Osteocyte (in vitro differentiated cells): ENCODE results near the gene GOLGA2. TPM values are rescaled to one million over a fixed set of nuclear protein-coding genes. Genes with fewer than 3 reads are reported as not detected.

ENCODE experiments used
- DNase-seq: peaks from one replicate; pipeline ENCODE4 v3.0.0; 2021; ENCODE audit warnings: mixed read lengths; ENCODE audit not compliant: unreplicated experiment; ENCODE audit errors: extremely low spot score
- H3K27ac Mint-ChIP-seq: one replicate; pipeline ENCODE4 v1.8.0; 2021; ENCODE audit warnings: mild to moderate bottlenecking, mixed read lengths; ENCODE audit not compliant: unreplicated experiment
- H3K27me3 Mint-ChIP-seq: one replicate; pipeline ENCODE4 v1.8.0; 2021; ENCODE audit warnings: mixed read lengths; ENCODE audit not compliant: unreplicated experiment
- H3K36me3 Mint-ChIP-seq: one replicate; pipeline ENCODE4 v1.8.0; 2021; ENCODE audit warnings: mixed read lengths; ENCODE audit not compliant: unreplicated experiment
- H3K4me1 Mint-ChIP-seq: one replicate; pipeline ENCODE4 v1.8.0; 2021; ENCODE audit warnings: mixed read lengths; ENCODE audit not compliant: unreplicated experiment
- H3K4me3 Mint-ChIP-seq: one replicate; pipeline ENCODE4 v1.8.0; 2021; ENCODE audit warnings: mild to moderate bottlenecking, moderate library complexity, mixed read lengths; ENCODE audit not compliant: unreplicated experiment
- H3K9me3 Mint-ChIP-seq: one replicate; pipeline ENCODE4 v1.8.0; 2021; ENCODE audit warnings: mixed read lengths; ENCODE audit not compliant: unreplicated experiment
- CTCF ChIP-seq: fragments of 200-600 bp; sonication (generic); IDR thresholded peaks from 2 replicates; pipeline ENCODE4 v1.5.0; 2021; ENCODE audit warnings: antibody characterized with exemption, mild to moderate bottlenecking, moderate library complexity
- total RNA-seq: library from RNA; stranded (reverse); gene quantifications from 2 replicates; pipeline ENCODE4 v1.2.1, GENCODE V29; 2021

The GOLGA2 gene
- total RNA-seq, 1 donor from 2014 or later: 184 TPM

GRCh38 chr9:128262687-128263086 lies 13.1 kb downstream of the GOLGA2 start:
- Mint-ChIP-seq H3K9me3 (no peaks in the 10 kb centered on the region), H3K27me3 (no peaks in the 10 kb centered on the region), H3K36me3 (peaks cover 61% of the 10 kb centered on the region), H3K4me3 (no peak overlapping the region), H3K27ac (no peak overlapping the region), H3K4me1 (no peaks in the 10 kb centered on the region)
- TF ChIP-seq CTCF: no peak
- no peak for DNase-seq

GRCh38 chr9:128260340-128260739 lies 15.5 kb downstream of the GOLGA2 start:
- Mint-ChIP-seq H3K4me1 (no peaks in the 10 kb centered on the region), H3K27me3 (no peaks in the 10 kb centered on the region), H3K36me3 (peaks cover 51% of the 10 kb centered on the region), H3K27ac (no peak overlapping the region), H3K4me3 (no peak overlapping the region), H3K9me3 (no peaks in the 10 kb centered on the region)
- DNase-seq: no peak
- no peak for TF ChIP-seq CTCF

- no peak overlapping the region for H3K4me3 Mint-ChIP-seq
- no peaks in the 10 kb centered on the region for H3K9me3 Mint-ChIP-seq
- H3K36me3 Mint-ChIP-seq: peaks cover 42% of the 10 kb centered on the region
- no peak for TF ChIP-seq CTCF
- DNase-seq: no peak
- H3K27ac Mint-ChIP-seq: no peak overlapping the region
- H3K27me3 Mint-ChIP-seq: no peaks in the 10 kb centered on the region
- no peaks in the 10 kb centered on the region for H3K4me1 Mint-ChIP-seq
These were observed 16.7 kb downstream of the GOLGA2 start for GRCh38 chr9:128259156-128259555.

DNA sequence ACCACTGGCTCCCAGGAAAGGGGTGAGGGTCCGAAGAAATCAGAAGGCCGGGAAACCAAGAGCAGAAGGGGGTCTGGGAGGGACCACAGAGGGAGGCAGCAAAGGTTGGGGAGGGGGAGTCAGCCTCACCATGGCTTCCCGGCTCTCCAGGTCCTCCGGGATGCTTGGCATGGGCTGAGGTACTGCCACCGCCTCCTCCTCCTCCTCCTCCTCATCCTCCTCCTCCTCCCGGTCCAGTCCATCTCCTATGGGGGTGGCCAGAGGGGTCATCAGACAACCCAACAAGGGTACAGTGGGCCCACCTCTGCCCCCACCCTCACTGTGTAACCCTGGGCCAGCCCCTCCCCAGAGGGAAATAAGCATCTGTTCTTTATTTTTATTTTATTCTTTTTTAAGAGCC lies 17.5 kb downstream of the GOLGA2 start:
- peaks cover 42% of the 10 kb centered on the region for H3K36me3 Mint-ChIP-seq
- H3K4me1 Mint-ChIP-seq: no peaks in the 10 kb centered on the region
- no peak overlapping the region for H3K27ac Mint-ChIP-seq
- H3K27me3 Mint-ChIP-seq: no peaks in the 10 kb centered on the region
- H3K4me3 Mint-ChIP-seq: no peak overlapping the region
- no peak for TF ChIP-seq CTCF
- no peak for DNase-seq
- H3K9me3 Mint-ChIP-seq: no peaks in the 10 kb centered on the region

- no peaks in the 10 kb centered on the region for H3K4me1 Mint-ChIP-seq
- TF ChIP-seq CTCF: no peak
- DNase-seq: no peak
- H3K36me3 Mint-ChIP-seq: peaks cover 38% of the 10 kb centered on the region
- H3K9me3 Mint-ChIP-seq: no peaks in the 10 kb centered on the region
- H3K27ac Mint-ChIP-seq: no peak overlapping the region
- H3K4me3 Mint-ChIP-seq: no peak overlapping the region
- H3K27me3 Mint-ChIP-seq: no peaks in the 10 kb centered on the region
These were observed 17.9 kb downstream of the GOLGA2 start for GRCh38 chr9:128257907-128258306.
